ENCODE data around the gene SUCNR1.
"Not testable (repeated sequence)": the region's sequence is repeated elsewhere in the genome, so short reads cannot be mapped to it uniquely, and the experiment has no call there.

SUCNR1 gene

GRCh38 chr3:151871639-151872468, 1.6 kb upstream of the SUCNR1 start:
- DNase-seq (ENCODE audit: low read depth in 3 of 3, low spot score in 1 of 3) = no peak

- not testable (repeated sequence) for DNase-seq (ENCODE audit: low read depth in 3 of 3, low spot score in 1 of 3)
Observed at GRCh38 chr3:151874079-151874478, 636 bp downstream of the SUCNR1 start.

- no peak for DNase-seq (ENCODE audit: low read depth in 3 of 3, low spot score in 1 of 3)
Observed at GRCh38 chr3:151875759-151876158, 2.3 kb downstream of the SUCNR1 start.

- DNase-seq (ENCODE audit: low read depth in 3 of 3, low spot score in 1 of 3) = no peak
Observed at GRCh38 chr3:151877269-151877668, 3.8 kb downstream of the SUCNR1 start.

- DNase-seq (ENCODE audit: low read depth in 3 of 3, low spot score in 1 of 3) = no peak
Observed at GRCh38 chr3:151878465-151878864, 5.0 kb downstream of the SUCNR1 start.

GRCh38 chr3:151879037-151879436, 5.6 kb downstream of the SUCNR1 start:
- DNase-seq (ENCODE audit: low read depth in 3 of 3, low spot score in 1 of 3) = no peak

- DNase-seq (ENCODE audit: low read depth in 3 of 3, low spot score in 1 of 3) = no peak
Observed at GRCh38 chr3:151879679-151880415, 6.4 kb downstream of the SUCNR1 start.

GRCh38 chr3:151880416-151880690, 6.9 kb downstream of the SUCNR1 start:
- DNase-seq (ENCODE audit: low read depth in 3 of 3, low spot score in 1 of 3) = no peak

- no peak for DNase-seq (ENCODE audit: low read depth in 3 of 3, low spot score in 1 of 3)
Observed at GRCh38 chr3:151881137-151881536, 7.7 kb downstream of the SUCNR1 start.

GRCh38 chr3:151885397-151885796, 12.0 kb downstream of the SUCNR1 start:
- DNase-seq (ENCODE audit: low read depth in 3 of 3, low spot score in 1 of 3) = not testable (repeated sequence)

GRCh38 chr3:151887450-151888211, 14.2 kb downstream of the SUCNR1 start:
- not testable (repeated sequence) for DNase-seq (ENCODE audit: low read depth in 3 of 3, low spot score in 1 of 3)

- no peak for DNase-seq (ENCODE audit: low read depth in 3 of 3, low spot score in 1 of 3)
Observed at GRCh38 chr3:151890721-151891141, 17.3 kb downstream of the SUCNR1 start.

- DNase-seq (ENCODE audit: low read depth in 3 of 3, low spot score in 1 of 3) = no peak
Observed at GRCh38 chr3:151891721-151892120, 18.3 kb downstream of the SUCNR1 start.

GRCh38 chr3:151894219-151894618, 20.8 kb downstream of the SUCNR1 start:
- no peak for DNase-seq (ENCODE audit: low read depth in 3 of 3, low spot score in 1 of 3)

GRCh38 chr3:151895478-151896241, 22.2 kb downstream of the SUCNR1 start:
- DNase-seq (ENCODE audit: low read depth in 3 of 3, low spot score in 1 of 3) = no peak

- DNase-seq (ENCODE audit: low read depth in 3 of 3, low spot score in 1 of 3) = no peak
Observed at GRCh38 chr3:151896246-151897012, 23.0 kb downstream of the SUCNR1 start.

GRCh38 chr3:151898121-151898520, 24.7 kb downstream of the SUCNR1 start:
- not testable (repeated sequence) for DNase-seq (ENCODE audit: low read depth in 3 of 3, low spot score in 1 of 3)

- DNase-seq (ENCODE audit: low read depth in 3 of 3, low spot score in 1 of 3) = not testable (repeated sequence)
Observed at GRCh38 chr3:151898564-151899261, 25.3 kb downstream of the SUCNR1 start.

GRCh38 chr3:151899996-151900395, 26.6 kb downstream of the SUCNR1 start:
- DNase-seq (ENCODE audit: low read depth in 3 of 3, low spot score in 1 of 3) = no peak

GRCh38 chr3:151900460-151900859, 27.0 kb downstream of the SUCNR1 start:
- DNase-seq (ENCODE audit: low read depth in 3 of 3, low spot score in 1 of 3) = no peak
